Endodermal cell (in vitro differentiated cells): ENCODE data around the gene PREX1. TPM values are rescaled to one million over a fixed set of nuclear protein-coding genes. Genes with fewer than 3 reads are reported as not detected.

Experiments used
- DNase-seq: peaks from one replicate; pipeline ENCODE4 v3.0.0-alpha.2; 2017
- H3K27ac ChIP-seq: 2 replicates; pipeline ENCODE4 v1.5.1; 2013; ENCODE audit warnings: mild to moderate bottlenecking, low read depth, low read length, moderate library complexity
- H3K27me3 ChIP-seq: 2 replicates; pipeline ENCODE4 v1.6.1; 2013; ENCODE audit warnings: mild to moderate bottlenecking, low read length, moderate library complexity; ENCODE audit not compliant: insufficient read depth, control insufficient read depth, poor library complexity, severe bottlenecking
- H3K36me3 ChIP-seq: 2 replicates; pipeline ENCODE4 v1.7.0; 2013; ENCODE audit warnings: mild to moderate bottlenecking, low read length, moderate library complexity; ENCODE audit not compliant: control insufficient read depth, insufficient read depth
- H3K4me1 ChIP-seq: one replicate; pipeline ENCODE4 v1.7.0; 2013; ENCODE audit warnings: low read length; ENCODE audit not compliant: control insufficient read depth, insufficient read depth
- H3K4me3 ChIP-seq: 2 replicates; pipeline ENCODE4 v1.5.1; 2013; ENCODE audit warnings: mild to moderate bottlenecking, low read length, moderate library complexity
- H3K9ac ChIP-seq: 2 replicates; pipeline ENCODE4 v1.6.1; 2013; ENCODE audit warnings: mild to moderate bottlenecking, low read length, moderate library complexity; ENCODE audit not compliant: poor library complexity, severe bottlenecking; ENCODE audit errors: extremely low read depth
- H3K9me3 ChIP-seq: 2 replicates; pipeline ENCODE4 v1.6.1; 2013; ENCODE audit warnings: mild to moderate bottlenecking, low read length, moderate library complexity; ENCODE audit not compliant: control insufficient read depth
- H3K27ac Mint-ChIP-seq: 2 replicates; pipeline ENCODE4 v1.8.0; 2020; ENCODE audit warnings: mixed read lengths
- H3K27me3 Mint-ChIP-seq: 2 replicates; pipeline ENCODE4 v1.8.0; 2021; ENCODE audit warnings: mild to moderate bottlenecking, mixed read lengths; ENCODE audit not compliant: insufficient read depth
- H3K36me3 Mint-ChIP-seq: 2 replicates; pipeline ENCODE4 v1.8.0; 2020; ENCODE audit warnings: low read depth, mixed read lengths
- H3K4me1 Mint-ChIP-seq: 2 replicates; pipeline ENCODE4 v1.8.0; 2020; ENCODE audit warnings: mixed read lengths
- H3K4me3 Mint-ChIP-seq: 2 replicates; pipeline ENCODE4 v1.8.0; 2020; ENCODE audit warnings: mild to moderate bottlenecking, moderate library complexity, mixed read lengths
- H3K9me3 Mint-ChIP-seq: 2 replicates; pipeline ENCODE4 v1.8.0; 2020; ENCODE audit warnings: mild to moderate bottlenecking, mixed read lengths
- CTCF ChIP-seq: fragments of 200-600 bp; sonication (generic); conservative IDR thresholded peaks from 2 replicates; pipeline ENCODE4 v1.5.0; 2021; ENCODE audit warnings: antibody characterized with exemption, mild to moderate bottlenecking
- WGBS, 2 experiments: methylation state at CpG; one replicate each; pipeline versions ENCODE4 v1.1.5 to v1.1.7; 2013; ENCODE audit warnings: missing lambda C conversion rate in 2 of 2, mixed read lengths in 1 of 2; ENCODE audit not compliant: insufficient coverage in 1 of 2, insufficient read length in 1 of 2; 5-methylcytosine and 5-hydroxymethylcytosine counted together
- total RNA-seq, 2 donors: library from RNA; stranded (reverse); fragmentation: NEBNext Ultra II Directional in 1 of 2; extraction: Animal tissue kit (Norgen Biotek cat#: 25700) in 1 of 2; gene quantifications; 2 replicates in 1 of 2; 3 replicates in 1 of 2; pipeline ENCODE4 v1.2.1, GENCODE V29; 2021

Gene PREX1
- total RNA-seq, 2 donors from 2014 or later = 65.3 to 70.5 TPM

GRCh38 chr20:48834278-48834677 is 6.5 kb upstream of the PREX1 start:
- H3K4me3 Mint-ChIP-seq = no peak overlapping the region
- WGBS, 2 experiments = 73 to 93% methylated on average over 2 of the region's 2 CpGs
- TF ChIP-seq CTCF = no peak
- peaks cover 5% of the 10 kb centered on the region for H3K4me1 ChIP-seq
- no peaks in the 10 kb centered on the region for H3K9me3 Mint-ChIP-seq
- no peak overlapping the region for H3K4me3 ChIP-seq
- H3K27ac ChIP-seq = no peak overlapping the region
- no peak for DNase-seq
- peaks cover 79% of the 10 kb centered on the region for H3K27me3 Mint-ChIP-seq
- no peaks in the 10 kb centered on the region for H3K36me3 ChIP-seq
- no peaks in the 10 kb centered on the region for H3K36me3 Mint-ChIP-seq
- peaks cover 11% of the 10 kb centered on the region for H3K4me1 Mint-ChIP-seq
- H3K9ac ChIP-seq = no peak overlapping the region
- H3K9me3 ChIP-seq = no peaks in the 10 kb centered on the region
- peaks cover 9% of the 10 kb centered on the region for H3K27me3 ChIP-seq
- no peak overlapping the region for H3K27ac Mint-ChIP-seq

DNA sequence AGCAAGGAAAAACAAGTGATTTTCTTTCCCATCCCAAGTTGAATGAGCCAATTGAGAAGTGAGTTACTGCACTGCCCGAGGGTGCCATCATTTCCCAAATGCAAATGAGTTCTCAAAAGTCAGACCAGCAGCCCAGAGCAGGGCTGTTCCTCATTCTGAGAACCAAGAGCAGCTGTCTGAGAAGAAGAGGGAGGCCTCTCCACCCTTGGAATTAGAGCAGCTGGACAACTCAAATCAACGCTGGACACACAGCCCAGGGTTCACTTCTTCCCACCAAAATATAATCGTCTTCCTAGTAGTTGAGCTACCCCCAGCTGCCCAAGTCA is 4.6 kb upstream of the PREX1 start:
- no peak overlapping the region for H3K27ac Mint-ChIP-seq

DNA sequence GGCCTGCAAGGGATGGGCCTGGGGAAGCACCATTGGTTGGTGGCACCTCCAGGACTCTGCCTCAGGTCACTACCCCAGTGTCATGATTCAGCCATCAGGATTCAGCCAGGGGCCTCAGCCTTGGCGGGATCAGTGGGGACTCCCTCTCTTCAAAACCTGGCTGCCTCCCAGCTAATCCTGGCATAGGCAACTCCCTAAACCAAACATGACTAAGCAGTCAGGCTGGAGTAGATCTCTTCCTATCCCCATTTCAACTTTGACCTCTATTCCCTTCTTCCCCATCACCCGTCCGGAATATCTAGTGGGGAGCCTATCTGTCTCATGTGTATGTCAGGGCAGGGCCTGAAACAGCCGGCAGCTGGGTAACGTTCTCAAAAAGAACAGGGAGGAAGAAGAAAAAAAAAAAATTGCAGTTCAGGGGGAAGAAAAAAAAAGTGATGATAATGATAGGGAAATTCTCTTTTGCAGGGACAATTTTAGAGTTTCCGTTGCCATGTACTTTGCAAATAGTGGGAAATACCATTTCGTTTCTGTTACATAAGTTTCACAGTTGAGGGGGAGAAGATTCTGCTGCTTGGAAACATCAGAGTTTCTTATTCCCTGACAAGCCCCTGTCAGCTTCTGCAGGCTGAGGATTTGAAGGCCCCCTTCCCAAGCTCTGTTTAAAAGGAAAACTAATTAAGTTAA is 4.1 kb upstream of the PREX1 start:
- Mint-ChIP-seq H3K27ac (no peak overlapping the region), H3K9me3 (no peaks in the 10 kb centered on the region), H3K27me3 (peaks cover 83% of the 10 kb centered on the region), H3K4me1 (peaks cover 16% of the 10 kb centered on the region), H3K36me3 (no peaks in the 10 kb centered on the region), H3K4me3 (no peak overlapping the region)
- Histone ChIP-seq H3K27me3 (peaks cover 9% of the 10 kb centered on the region), H3K27ac (no peak overlapping the region), H3K9me3 (no peaks in the 10 kb centered on the region), H3K4me1 (peaks cover 5% of the 10 kb centered on the region), H3K9ac (no peak overlapping the region), H3K4me3 (no peak overlapping the region), H3K36me3 (no peaks in the 10 kb centered on the region)
- TF ChIP-seq CTCF = no peak
- no peak for DNase-seq
- 82 to 83% methylated on average over 3 to 7 of the region's 7 CpGs for WGBS, 2 experiments

More for the DNA sequence above, 4.6 kb upstream of the PREX1 start:
- Histone ChIP-seq H3K27ac (no peak overlapping the region), H3K9me3 (no peaks in the 10 kb centered on the region), H3K4me1 (peaks cover 5% of the 10 kb centered on the region), H3K9ac (no peak overlapping the region), H3K4me3 (no peak overlapping the region), H3K36me3 (no peaks in the 10 kb centered on the region), H3K27me3 (peaks cover 9% of the 10 kb centered on the region)
- 57 to 76% methylated on average over 2 to 3 of the region's 3 CpGs for WGBS, 2 experiments
- Mint-ChIP-seq H3K4me3 (no peak overlapping the region), H3K27me3 (peaks cover 87% of the 10 kb centered on the region), H3K36me3 (no peaks in the 10 kb centered on the region), H3K9me3 (no peaks in the 10 kb centered on the region), H3K4me1 (peaks cover 18% of the 10 kb centered on the region)
- no peak for TF ChIP-seq CTCF
- no peak for DNase-seq
